Astrocyte of the cerebellum (primary cell): Measurements from ENCODE around the gene SIM2.
"Not testable (repeated sequence)": the region's sequence is repeated elsewhere in the genome, so short reads cannot be mapped to it uniquely, and the experiment has no call there.

Experiments
- DNase-seq: peaks from one replicate; pipeline ENCODE4 v3.0.0-alpha.2; 2011; ENCODE audit warnings: low read depth
- H3K4me3 ChIP-seq: 2 replicates; pipeline ENCODE4 v1.5.1; 2011; ENCODE audit warnings: mild to moderate bottlenecking, low read depth, low read length, moderate library complexity
- in situ Hi-C: cut with HindIII; loops from 2 replicates; pipeline ENCODE4 v1.10.0; 2017; ENCODE audit warnings: low sequenced_read_pairs
- TF ChIP-seq, protein P1 (sequence below): IDR thresholded peaks from 2 replicates; pipeline ENCODE4 v1.5.1; 2012; ENCODE audit warnings: low read length, low read depth, moderate library complexity, mild to moderate bottlenecking; ENCODE audit errors: missing control alignments

Gene SIM2

GRCh38 chr21:36671836-36672235 is 27.1 kb upstream of the SIM2 start:
- in situ Hi-C loops: no loop called here
- no peak overlapping the region for H3K4me3 ChIP-seq
- no peak for DNase-seq
- TF ChIP-seq, protein P1, sequence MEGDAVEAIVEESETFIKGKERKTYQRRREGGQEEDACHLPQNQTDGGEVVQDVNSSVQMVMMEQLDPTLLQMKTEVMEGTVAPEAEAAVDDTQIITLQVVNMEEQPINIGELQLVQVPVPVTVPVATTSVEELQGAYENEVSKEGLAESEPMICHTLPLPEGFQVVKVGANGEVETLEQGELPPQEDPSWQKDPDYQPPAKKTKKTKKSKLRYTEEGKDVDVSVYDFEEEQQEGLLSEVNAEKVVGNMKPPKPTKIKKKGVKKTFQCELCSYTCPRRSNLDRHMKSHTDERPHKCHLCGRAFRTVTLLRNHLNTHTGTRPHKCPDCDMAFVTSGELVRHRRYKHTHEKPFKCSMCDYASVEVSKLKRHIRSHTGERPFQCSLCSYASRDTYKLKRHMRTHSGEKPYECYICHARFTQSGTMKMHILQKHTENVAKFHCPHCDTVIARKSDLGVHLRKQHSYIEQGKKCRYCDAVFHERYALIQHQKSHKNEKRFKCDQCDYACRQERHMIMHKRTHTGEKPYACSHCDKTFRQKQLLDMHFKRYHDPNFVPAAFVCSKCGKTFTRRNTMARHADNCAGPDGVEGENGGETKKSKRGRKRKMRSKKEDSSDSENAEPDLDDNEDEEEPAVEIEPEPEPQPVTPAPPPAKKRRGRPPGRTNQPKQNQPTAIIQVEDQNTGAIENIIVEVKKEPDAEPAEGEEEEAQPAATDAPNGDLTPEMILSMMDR: no peak

GRCh38 chr21:36672296-36672695 is 26.6 kb upstream of the SIM2 start:
- DNase-seq, in situ Hi-C loops, H3K4me3 ChIP-seq: not testable (repeated sequence)

- H3K4me3 ChIP-seq: no peak overlapping the region
- TF ChIP-seq, protein P1: no peak
- in situ Hi-C loops: no loop called here
- no peak for DNase-seq
Observed at GRCh38 chr21:36672737-36673136, 26.2 kb upstream of the SIM2 start.

GRCh38 chr21:36676039-36676950 is 22.6 kb upstream of the SIM2 start:
- TF ChIP-seq, protein P1: no peak
- H3K4me3 ChIP-seq: no peak overlapping the region
- in situ Hi-C loops: no loop called here
- DNase-seq: no peak

GRCh38 chr21:36677443-36677842 is 21.5 kb upstream of the SIM2 start:
- TF ChIP-seq, protein P1: no peak
- no peak overlapping the region for H3K4me3 ChIP-seq
- DNase-seq: no peak
- in situ Hi-C loops: no loop called here

DNA sequence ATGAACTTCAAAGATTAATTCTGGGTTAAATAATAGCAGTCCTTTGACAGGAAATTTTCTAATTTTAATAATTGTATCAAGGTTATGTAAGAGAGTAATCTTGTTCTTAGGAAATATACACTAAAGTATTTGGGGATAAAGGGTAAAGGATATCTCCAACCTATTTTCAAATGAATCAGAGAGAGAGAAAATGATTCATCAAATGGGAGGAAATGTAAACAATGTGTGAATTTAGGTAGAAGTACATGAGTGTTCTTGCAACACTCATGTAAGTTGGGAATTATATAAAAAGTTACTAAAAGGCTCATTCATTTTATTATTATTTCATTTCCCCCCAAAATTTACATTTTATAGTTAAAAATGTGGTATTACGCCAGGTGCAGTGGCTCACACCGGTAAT is 20.4 kb upstream of the SIM2 start:
- no peak overlapping the region for H3K4me3 ChIP-seq
- no peak for DNase-seq
- in situ Hi-C loops: no loop called here
- TF ChIP-seq, protein P1: no peak

- TF ChIP-seq, protein P1: no peak
- H3K4me3 ChIP-seq: no peak overlapping the region
- in situ Hi-C loops: no loop called here
- no peak for DNase-seq
Observed at GRCh38 chr21:36681117-36681631, 17.7 kb upstream of the SIM2 start.
